GM18508 (cell line): Measurements from ENCODE around the gene SRP68.

Experiments used
- ATAC-seq: cut with Tn5 transposase; IDR thresholded peaks from one replicate; pipeline ENCODE4 v1.9.1; 2021; ENCODE audit warnings: moderate number of reproducible peaks; ENCODE audit not compliant: insufficient read depth, unreplicated experiment

SRP68 gene

DNA sequence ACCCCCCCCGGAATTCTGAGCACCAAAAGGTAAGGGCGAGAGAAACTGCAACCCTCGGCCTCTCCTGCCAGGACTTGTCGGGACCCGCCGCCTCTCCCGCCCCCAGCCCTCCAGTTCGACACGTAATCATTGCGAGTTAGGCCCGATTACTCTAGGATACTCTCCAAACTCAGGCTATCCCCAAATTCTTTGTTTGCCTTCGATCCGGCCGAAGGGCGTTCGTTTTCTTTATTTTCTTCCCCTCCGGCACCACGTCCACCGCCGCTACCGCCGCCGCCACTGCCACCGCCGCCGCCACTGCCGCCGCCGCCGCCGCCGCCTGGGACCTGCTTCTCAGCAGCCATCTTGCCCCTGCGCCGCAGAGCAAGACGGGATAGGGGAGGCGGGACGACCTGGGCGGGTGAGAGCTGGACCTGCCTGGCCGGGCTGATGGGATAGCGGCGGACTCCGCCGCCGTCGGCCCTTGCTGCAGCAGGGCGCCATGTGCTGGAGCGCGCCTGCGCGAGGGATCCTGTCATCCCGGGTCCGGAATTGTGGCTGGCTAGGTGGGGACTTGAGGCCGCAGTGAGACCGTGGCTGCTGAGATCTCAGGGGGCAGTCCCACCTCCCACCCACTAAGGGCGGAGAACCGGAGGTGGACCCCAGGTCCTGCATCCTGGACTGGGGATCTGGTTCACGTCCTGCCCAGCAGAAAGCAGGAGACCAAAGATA is at the start of gene SRP68:
Gene SRP68 (minus strand): TSS at position 370 of the 711 bp plus-strand sequence. CDS start 26 bp downstream, at position 344.
- no peak for ATAC-seq

DNA sequence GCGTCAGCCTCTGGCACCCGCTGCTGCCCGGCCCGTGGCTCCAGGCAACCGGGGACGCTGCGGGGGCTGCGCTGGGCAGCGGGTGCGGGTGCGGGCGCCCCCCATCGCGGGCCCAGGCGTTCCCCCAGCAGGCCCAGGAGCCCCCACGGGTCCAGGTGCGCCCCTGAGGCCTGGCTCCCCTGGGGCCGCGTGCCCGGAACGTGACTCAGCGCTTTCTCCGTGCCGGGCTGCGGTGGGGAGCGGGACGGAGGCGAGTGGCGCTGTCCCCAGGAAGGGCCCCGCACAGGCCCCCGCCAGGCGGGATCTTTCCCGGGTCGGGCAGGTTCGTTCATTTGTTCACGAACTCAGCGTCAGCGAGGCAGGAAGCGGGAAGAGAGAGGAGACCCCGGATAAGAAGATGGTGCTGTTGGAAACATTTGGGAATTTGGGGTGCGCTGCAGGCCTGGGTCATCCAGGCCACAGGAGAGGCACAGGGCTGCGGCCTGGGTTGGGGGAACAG is 49.7 kb upstream of the SRP68 start:
- ATAC-seq, result no peak

DNA sequence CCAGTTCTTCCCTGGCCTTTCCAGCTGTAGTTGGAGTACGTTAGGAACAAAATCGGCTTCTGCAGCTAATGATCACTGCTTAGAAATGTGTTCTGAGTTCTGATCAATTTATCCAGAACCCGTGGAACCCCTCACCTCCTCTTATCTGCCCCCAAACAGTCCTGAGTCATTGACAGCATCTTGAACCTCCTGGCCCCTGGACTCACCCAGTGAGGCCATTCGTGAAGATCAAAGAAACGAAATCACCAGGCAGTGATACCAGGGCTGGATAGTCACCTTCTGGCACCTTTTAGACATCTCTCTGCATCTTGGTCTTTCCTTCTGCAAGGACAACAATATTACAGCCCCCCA is 48.3 kb upstream of the SRP68 start:
- ATAC-seq, result no peak

DNA sequence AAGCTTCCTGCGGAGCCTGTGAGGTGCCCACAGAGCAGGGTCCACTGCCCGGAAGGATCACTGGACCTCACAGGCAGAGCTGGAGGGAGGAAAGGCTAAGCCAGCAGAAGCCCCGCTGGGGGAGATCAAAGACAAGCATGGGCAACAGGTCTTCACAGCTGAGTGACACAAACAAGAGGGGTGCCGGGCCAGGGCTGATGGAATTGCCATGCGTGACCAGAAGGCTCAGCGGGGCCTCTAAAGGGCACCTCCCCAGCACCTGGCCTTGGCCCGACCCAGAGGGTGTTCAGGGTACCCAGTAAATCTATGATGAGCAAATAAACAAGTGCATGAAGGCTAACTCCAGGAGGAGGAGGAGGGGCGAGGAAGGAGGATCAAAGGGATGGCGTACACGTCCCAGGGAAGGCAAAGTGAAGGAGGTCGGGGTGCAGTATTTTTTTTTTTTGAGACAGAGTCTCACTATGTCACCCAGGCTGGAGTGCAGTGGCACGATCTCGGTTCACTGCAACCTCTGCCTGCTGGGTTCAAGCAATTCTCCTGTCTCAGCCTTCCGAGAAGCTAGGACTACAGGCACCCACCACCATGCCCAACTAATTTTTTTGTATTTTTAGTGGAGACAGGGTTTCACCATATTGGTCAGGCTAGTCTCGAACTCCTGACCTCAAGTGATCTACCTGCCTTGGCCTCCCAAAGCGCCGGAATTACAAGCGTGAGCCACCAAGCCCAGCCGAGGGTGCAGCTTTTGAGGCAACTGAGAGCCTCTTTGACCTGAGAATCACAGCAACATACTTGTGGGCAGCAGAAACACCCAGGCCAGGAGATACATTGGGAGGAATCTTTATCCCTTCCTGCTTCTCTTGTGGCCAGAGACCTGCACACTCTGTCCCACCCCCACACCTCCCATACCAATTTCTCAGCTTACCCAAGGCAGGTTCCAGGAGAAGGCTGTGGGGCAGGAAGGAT is 47.4 kb upstream of the SRP68 start:
- no peak for ATAC-seq

DNA sequence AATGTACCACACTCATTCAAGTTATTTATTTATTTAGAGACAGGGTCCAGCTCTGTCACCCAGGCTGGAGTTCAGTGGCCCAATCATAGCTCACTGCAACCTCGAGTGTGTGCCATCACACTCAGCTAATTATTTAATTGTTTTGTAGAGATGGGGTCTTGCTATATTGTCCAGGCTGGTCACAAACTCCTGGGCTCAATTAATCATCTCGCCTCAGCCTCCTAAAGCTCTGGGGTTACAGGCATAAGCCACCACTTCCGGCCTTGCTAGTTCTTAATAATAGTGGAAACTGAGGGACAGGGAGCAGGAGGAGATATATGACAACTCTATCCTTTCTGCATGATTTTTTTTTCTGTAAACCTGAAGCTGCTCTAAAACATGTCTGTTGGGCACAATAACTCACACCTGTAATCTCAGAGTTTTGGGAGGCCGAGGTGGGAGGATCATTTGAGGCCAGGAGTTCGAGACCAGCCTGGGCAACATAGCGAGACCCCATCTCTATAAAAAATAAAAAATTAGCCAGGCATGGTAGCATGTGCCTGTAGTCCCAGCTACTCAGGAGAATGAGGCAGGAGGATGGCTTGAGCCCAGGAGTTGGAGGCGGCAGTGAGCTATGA is 42.9 kb upstream of the SRP68 start:
- ATAC-seq, result no peak

DNA sequence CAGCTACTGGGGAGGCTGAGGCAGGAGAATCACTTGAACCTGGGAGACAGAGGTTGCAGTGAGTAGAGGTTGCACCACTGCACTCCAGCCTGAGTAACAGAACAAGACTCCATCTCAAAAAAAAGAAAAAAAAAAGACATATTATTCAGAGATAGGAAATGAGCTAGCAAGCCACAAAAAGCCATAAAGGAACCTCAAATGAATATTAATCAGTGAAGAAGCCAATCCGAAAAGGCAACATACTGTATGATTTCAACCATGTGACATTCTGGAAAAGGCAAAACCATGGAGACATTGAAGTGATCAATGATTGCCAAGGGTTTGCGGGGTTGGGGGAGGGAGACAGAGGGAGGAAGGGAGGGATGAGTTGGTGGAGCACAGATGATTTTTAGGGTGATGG is 39.6 kb upstream of the SRP68 start:
- no peak for ATAC-seq

DNA sequence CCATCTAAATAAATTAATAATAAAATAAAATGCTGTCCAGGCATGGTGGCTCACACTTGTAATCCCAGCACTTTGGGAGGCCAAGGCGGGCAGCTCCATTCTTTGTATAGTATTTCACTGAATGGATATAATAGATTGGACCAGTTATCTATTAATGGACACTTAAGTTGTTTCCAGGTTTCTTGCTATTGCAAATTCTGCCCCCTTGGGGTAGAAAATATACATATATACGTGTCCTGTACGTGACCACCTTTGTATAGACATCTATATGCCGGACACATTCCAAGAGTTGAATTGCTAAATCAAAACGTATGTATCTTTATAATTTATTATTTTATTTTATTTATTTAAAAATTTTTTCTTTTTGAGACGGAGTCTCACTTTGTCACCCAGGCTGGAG is 35.2 kb upstream of the SRP68 start:
- no peak for ATAC-seq

DNA sequence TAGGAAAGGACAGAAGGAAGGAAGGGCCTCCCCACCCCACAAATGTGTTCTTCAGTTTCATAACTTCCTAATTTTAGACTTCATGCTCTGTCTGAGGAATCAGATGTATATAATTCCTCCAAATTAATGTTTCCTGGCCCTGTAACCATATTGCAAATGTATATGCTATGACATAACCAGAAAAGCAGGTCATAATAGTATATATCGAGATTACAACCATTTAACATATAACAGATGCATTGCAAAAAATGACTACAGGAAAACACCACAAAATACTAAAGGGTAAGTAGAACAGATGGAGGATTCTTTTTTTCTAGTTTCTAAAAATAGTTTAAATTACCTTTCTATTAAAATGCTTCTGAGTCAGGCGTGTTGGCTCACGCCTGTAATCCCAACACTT is 34.4 kb upstream of the SRP68 start:
- ATAC-seq, result no peak

DNA sequence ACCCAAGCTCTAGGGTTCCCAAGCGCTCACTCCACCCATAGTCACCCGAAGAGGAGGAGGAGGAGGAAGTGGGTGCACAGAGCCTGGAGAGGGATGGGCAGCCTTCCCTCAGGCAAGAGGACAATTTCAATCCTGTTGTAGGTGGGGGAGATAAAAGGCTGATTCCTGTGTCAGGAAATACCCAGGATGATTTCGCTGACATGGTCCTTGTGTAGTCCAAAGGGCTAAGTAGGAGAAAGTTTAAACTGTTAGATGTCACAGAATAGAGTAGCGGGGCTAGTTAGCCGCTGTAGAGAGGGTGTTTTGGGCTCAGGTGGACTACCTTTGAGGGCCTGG is 32.5 kb upstream of the SRP68 start:
- ATAC-seq, result no peak

DNA sequence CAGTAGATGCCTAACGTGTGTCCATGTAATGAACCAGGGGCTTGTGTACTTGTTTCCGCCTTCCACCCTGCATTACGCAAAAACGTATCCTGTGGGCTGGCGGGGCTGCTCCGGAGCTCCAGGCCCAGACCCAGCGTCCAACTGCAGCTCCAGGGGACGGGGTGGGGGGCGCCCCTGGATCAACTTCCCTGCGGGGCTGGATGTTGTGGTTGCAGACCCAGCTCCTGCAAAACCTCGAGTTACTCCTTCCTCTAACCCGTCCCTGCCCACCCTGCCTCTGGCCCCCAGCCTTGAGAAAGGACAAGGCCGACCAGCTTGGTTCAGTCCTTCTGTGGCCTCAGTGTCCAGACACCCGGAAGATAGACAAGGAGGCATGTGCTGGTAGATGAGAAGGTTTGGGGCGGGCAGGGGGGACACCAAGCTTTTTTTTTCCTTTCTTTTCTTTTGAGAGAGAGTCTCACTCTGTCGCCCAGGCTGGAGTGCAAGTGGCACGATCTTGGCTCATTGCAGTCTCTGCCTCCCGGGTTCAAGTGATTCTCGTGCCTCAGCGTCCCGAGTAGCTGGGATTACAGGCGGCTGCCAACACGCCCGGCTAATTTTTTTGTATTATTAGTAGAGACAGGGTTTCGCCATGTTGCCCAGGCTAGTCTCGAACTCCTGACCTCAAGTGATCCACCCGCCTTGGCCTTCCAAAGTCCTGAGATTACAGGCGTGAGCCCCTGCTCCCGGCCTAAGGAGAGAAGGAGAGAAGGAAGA is 32.0 kb upstream of the SRP68 start:
- ATAC-seq, result no peak

DNA sequence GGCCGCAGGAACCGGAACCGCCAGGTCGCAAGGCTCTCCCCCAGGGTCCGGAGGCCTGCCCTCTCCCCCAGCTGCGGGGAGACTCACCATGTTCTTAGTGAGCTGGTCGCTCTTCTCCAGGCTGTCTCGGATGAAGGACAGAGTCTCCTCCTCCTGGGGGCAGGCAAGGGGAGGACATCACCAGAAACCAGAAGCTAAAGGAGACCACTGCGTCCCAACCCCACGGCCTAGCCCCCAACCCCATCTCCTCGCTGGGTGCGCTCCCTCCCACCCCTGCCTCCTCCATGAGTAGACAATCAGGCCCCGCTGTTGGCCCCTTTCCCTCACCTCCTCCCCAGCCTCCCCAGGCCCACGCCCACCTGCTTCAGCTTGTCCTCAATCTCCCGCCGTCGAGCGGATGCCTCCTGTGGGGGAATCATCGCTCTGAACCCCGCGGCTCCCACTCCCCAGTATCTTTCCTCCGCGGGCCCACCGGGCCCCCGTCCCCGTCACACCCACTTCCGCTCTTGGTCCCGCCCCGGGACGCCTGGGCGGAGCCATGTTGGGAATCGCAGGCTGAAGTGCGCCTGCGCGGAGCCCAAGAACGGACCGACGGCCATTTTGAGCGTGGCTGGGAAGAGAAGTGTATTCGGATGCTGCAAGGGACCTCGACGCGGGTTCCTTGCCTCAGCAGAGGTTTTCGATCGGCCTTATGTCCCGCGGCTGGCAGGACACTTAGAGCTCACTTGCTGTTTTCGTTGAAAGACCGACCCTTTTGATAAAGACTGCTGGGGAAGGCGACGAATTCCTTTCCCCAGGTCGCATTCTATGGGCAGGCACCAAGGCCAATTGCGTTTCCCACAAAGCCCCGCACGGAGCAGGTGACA is 31.2 kb upstream of the SRP68 start, which contains the start of gene EXOC7:
Gene EXOC7 (minus strand): TSS at position 514 of the 866 bp plus-strand sequence. CDS start 95 bp downstream, at position 419.
- ATAC-seq, result no peak

DNA sequence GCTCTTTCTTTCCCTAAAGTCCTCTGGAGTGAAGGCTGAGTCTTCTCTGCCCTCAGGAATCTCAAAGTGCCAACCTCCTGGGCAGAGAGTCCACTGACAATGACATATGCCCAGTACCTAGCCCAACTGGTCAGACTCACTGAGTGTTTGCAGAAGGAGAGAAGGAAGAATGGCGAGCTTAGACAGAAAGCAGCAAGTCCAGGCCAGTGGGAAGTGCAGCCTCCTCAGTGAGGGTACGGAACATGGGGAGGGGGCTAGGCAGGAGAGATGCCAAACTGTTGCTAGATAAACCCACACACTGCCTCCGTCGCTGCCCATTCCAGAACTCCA is 30.6 kb upstream of the SRP68 start:
- no peak for ATAC-seq

DNA sequence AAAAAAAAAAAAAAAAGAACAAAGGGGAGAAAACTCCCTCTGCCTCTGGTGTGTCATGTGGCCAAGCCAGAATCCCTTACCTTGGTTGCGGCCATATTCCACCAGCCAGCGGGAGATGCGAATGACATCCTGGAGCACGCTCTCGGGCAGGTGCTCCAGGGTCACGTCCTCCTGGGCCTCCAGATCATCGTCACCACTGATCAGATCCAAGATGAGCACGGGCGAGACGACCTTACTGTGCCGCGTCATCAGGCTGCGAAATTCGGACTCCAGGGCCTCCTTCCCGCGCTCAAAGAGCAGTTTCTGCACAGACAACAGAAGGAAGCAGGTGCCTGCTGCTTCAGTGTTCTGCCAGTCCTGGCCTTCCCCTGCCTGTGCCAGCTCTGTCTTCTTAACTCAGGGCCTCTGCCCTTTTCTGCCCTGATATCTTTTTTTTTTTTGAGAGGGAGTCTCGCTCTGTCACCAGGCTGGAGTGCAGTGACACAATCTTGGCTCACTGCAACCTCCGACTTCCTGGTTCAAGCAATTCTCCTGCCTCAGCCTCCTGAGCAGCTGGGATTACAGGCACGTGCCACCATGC is 25.5 kb upstream of the SRP68 start:
- ATAC-seq, result no peak

DNA sequence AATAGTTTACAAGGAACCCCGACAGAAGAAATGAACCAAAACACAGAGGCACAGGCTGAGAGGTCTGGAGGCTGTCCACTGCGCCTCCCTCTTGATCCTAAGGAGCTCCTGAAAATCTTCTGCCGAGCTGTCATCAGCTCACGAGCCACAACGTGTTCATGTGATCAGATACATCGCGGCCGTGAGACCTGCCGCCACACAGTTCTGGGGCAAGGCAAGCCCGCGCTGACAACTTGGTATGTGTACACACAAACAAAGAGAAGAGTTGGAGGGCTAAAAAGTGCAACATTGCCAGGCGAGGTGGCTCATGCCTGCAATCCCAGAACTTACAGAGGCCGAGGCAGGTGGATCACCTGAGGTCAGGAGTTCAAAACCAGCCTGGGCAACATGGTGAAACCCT is 23.6 kb upstream of the SRP68 start:
- no peak for ATAC-seq

DNA sequence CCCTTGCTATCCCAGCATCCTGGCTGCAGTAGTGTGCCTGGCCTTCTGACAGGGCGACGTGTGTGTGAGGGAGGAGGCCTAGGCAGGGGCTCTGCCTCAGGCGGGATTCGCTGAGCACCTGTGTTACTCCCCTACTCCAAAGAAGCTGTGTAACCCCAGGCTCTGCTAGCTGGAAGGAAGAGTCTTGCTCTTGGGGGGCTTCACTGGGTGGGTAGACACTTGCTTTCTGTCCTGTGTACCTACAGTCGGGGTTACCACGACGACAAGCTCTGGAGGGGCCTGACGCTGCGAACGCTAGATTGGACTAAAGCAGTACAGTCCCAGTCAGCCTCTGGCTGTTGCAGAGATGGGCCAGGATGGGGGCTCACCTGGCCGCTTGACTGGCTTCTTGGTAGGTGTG is 21.7 kb upstream of the SRP68 start:
- ATAC-seq, result no peak

DNA sequence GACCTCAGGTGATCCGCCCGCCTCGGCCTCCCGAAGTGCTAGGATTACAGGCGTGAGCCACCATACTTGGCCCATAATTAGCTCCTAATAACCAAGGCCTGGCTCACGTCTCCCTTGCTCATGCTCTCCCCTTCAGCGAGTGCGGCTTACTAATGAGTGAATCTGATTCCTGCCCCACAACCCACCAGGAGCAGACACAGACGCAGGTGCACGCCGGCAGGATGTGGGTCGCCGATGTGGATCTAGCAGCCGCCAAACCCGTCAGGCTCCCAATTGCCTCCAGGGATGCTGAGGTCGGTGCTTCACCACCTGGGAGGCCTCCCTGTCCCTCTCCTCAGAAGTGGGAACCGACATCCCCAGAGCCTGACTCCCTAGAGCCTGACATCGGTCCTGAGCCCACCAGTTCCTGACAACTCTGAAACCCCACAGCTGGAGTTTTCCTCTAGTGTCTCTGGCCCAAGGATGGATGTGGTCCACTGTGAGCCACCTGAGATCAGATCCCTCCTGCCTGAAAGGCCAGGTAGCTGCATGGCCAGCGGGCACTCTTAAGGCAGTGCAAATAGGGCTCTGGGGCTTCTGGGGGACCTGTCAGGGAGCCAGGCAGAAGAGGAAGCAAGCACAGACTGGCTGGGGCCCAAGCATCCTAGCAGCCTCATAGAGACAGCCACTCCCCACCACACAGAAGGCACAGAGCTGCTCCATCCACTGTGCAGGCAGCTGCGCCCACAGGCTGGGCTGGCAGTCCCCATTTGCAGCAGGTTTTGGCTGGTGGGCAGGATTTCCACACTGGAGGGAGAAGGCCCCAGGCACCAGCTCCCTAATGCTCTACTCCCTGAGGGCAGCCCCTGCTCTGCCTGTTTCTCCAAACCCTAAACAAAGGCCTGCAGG is 20.5 kb upstream of the SRP68 start:
- ATAC-seq, result no peak

DNA sequence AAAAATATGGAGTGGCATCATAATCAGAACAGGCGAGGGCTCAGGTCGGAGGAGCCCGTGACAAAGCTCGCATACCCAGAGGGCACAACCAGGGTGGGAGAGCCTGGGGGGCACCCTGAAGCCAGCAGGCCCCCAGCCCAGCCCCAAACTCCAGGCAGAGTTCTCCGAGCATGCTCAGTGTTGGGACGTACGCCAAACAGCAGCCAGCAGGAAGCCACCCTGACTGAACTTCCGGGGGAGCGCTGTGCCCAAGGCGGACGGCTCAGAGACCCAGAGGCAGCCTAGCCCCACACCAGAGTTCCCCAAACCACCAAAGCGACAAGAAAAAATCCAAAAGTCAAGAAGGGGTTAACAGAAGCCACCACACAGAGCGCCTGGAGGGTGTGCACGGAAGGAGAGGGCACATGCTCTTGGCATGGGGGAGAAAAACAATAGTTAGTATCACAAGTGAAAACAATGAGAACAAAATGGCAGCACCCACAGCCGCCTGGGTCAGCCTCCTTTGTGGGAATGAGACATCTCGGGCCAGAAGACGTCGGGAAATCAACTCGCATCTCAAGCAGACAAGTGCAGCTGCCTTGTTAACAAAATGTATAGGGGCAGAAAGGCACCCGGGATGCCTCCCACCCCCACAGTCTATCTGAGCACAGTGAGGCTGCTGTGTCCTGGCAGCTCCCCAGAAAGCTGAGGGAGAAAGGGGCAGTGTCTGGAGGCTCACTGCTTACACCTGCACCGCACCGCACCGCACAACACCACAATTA is 19.4 kb upstream of the SRP68 start:
- ATAC-seq, result no peak
